PC-9 (cell line): ENCODE measurements around the gene PRPF38A. TPM values are rescaled to one million over a fixed set of nuclear protein-coding genes. Genes with fewer than 3 reads are reported as not detected.

ENCODE experiments used
- BruUV-seq: library from RNA; stranded (reverse); fragments of 400-500 nt; replicated peaks from 2 replicates; lab custom pipeline; 2021; lab: Mats Ljungman, UMichigan
- CTCF ChIA-PET: fragments of 300-600 bp; sonication (Branson Sonifier 250); formaldehyde crosslinking; loops from one replicate; lab custom pipeline; 2022; ENCODE audit warnings: antibody characterized with exemption; lab: Charles Lee
- POLR2A ChIA-PET: fragments of 300-600 bp; sonication (Branson Sonifier 250); formaldehyde crosslinking; loops from one replicate; lab custom pipeline; 2022; ENCODE audit warnings: antibody characterized with exemption; ENCODE audit not compliant: unreplicated experiment; lab: Charles Lee
- DNase-seq, 2 experiments: peaks; one replicate each; pipeline versions ENCODE4 v3.0.0 to v3.0.0-alpha.2; 2015 to 2022; ENCODE audit warnings: mixed read lengths in 1 of 2
- H2AFZ ChIP-seq: fragments of 200-600 bp; sonication (generic); 2 replicates; pipeline ENCODE4 v1.8.1; 2017; ENCODE audit warnings: antibody characterized with exemption
- H3F3A ChIP-seq: fragments of 200-600 bp; sonication (generic); 2 replicates; pipeline ENCODE4 v1.8.1; 2017; ENCODE audit warnings: antibody characterized with exemption, mild to moderate bottlenecking, low read depth; ENCODE audit not compliant: insufficient read depth
- H3K27ac ChIP-seq: fragments of 200-600 bp; sonication (generic); 2 replicates; pipeline ENCODE4 v1.6.1; 2016; ENCODE audit warnings: mixed run types
- H3K27me3 ChIP-seq: fragments of 200-600 bp; sonication (generic); 2 replicates; pipeline ENCODE4 v1.6.1; 2016; ENCODE audit warnings: low read depth, mixed run types; ENCODE audit not compliant: insufficient read depth
- H3K36me3 ChIP-seq: fragments of 200-600 bp; sonication (generic); 2 replicates; pipeline ENCODE4 v1.6.1; 2016; ENCODE audit warnings: low read depth, mixed run types
- H3K4me1 ChIP-seq: fragments of 200-600 bp; sonication (generic); replicated peaks from 2 replicates; pipeline ENCODE4 v1.6.1; 2016; ENCODE audit warnings: mixed run types; ENCODE audit not compliant: insufficient read depth
- H3K4me2 ChIP-seq: fragments of 200-600 bp; sonication (generic); 2 replicates; pipeline ENCODE4 v1.6.1; 2017; ENCODE audit warnings: mixed run types
- H3K4me3 ChIP-seq: fragments of 200-600 bp; sonication (generic); 2 replicates; pipeline ENCODE4 v1.6.1; 2016; ENCODE audit warnings: mixed run types
- H3K79me2 ChIP-seq: fragments of 200-600 bp; sonication (generic); 2 replicates; pipeline ENCODE4 v1.6.1; 2017; ENCODE audit warnings: low read depth, mixed run types
- H3K9me2 ChIP-seq: fragments of 200-600 bp; sonication (generic); 2 replicates; pipeline ENCODE4 v1.8.1; 2017; ENCODE audit warnings: mild to moderate bottlenecking; ENCODE audit not compliant: insufficient read depth
- H3K9me3 ChIP-seq: fragments of 200-600 bp; sonication (generic); 2 replicates; pipeline ENCODE4 v1.8.1; 2016; ENCODE audit warnings: low read depth; ENCODE audit not compliant: insufficient read depth
- H4K20me1 ChIP-seq: fragments of 200-600 bp; sonication (generic); 2 replicates; pipeline ENCODE4 v1.8.1; 2017; ENCODE audit not compliant: insufficient read depth
- CTCF ChIP-seq: fragments of 200-600 bp; sonication (generic); conservative IDR thresholded peaks from 2 replicates; pipeline ENCODE4 v1.6.1; 2017; ENCODE audit warnings: mixed run types, antibody characterized with exemption, mild to moderate bottlenecking, moderate library complexity
- EZH2 ChIP-seq: fragments of 200-600 bp; sonication (generic); IDR thresholded peaks from 2 replicates; pipeline ENCODE4 v1.8.0; 2017; ENCODE audit warnings: antibody characterized with exemption, low read depth
- intact Hi-C: fragments of 100-400 bp; cut with micrococcal nuclease; formaldehyde crosslinking; loops from one replicate; pipeline ENCODE4 v1.10.0; 2022; ENCODE audit not compliant: unreplicated experiment
- total RNA-seq: library from RNA; stranded (reverse); gene quantifications from 2 replicates; pipeline ENCODE4 v1.2.3, GENCODE V29; 2021

The PRPF38A gene
- total RNA-seq, 1 experiment from 2014 or later: 57.2 TPM

DNA sequence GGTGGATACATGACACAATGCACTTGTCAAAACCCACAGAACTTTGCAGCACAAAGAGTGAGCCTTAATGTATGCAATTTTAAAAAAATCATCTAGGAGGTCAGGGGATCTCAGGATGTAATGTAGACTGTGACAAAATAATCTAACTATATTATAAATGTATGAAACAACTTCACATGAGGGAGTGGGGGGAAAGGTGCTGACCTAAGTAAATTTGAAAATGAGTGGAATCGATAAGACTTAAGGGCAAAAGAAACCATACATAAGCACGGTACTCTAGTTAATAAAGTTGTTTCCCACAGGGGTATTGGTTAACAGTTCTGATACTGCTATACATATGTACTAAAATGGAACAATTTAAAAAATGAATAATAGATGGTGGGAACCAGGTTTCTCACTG, 64.7 kb downstream of the PRPF38A start:
- BruUV-seq: no TSS peak
- Histone ChIP-seq H3K4me2 (no peak overlapping the region), H3K36me3 (no peaks in the 10 kb centered on the region), H3K4me3 (no peak overlapping the region), H3K9me3 (no peaks in the 10 kb centered on the region), H4K20me1 (peaks cover 4% of the 10 kb centered on the region), H3K27ac (no peak overlapping the region), H3F3A (no peaks in the 10 kb centered on the region; the same call in 1 of the 2 replicates), H3K27me3 (no peaks in the 10 kb centered on the region), H2AFZ (no peak overlapping the region), H3K4me1 (no peaks in the 10 kb centered on the region), H3K9me2 (no peaks in the 10 kb centered on the region), H3K79me2 (no peaks in the 10 kb centered on the region)
- ChIA-PET CTCF (no interaction called here), POLR2A (no interaction called here)
- TF ChIP-seq EZH2 (no peak), CTCF (no peak)
- intact Hi-C loops: no loop called here
- no peak for DNase-seq

Other genes with a start within 250 kb of the PRPF38A start
- gene CC2D1B, start 38.4 kb upstream of the PRPF38A start, total RNA-seq: 33.4 and 38.8 TPM in 2 replicates
- gene ORC1, start 179 bp upstream of the PRPF38A start, total RNA-seq: 17.6 and 21.2 TPM in 2 replicates
- gene TUT4, start 148.5 kb downstream of the PRPF38A start, total RNA-seq: 76.8 and 78.3 TPM in 2 replicates
- 0.43 TPM in 1 of 2 replicates, not detected in the other for gene GPX7, start 197.8 kb downstream of the PRPF38A start, total RNA-seq
- not detected in 2 replicates for gene SHISAL2A, start 228.6 kb downstream of the PRPF38A start, total RNA-seq